Measurements from ENCODE around the gene LENG8. TPM values are rescaled to one million over a fixed set of nuclear protein-coding genes. Genes with fewer than 3 reads are reported as not detected.

The LENG8 gene
- 100 to 1,000 TPM; 506 to 622 (median 618) TPM for total RNA-seq
- total RNA-seq (2013): 112 TPM
- total RNA-seq: 89.5 to 568 (median 395) reads per million in 29 experiments

GRCh38 chr19:54448774-54449700 lies at the start of gene LENG8:
TSS of gene LENG8 (plus strand) at chr19:54449199. CDS start at chr19:54451345, 2,146 bp downstream.
- ATAC-seq (replicated peaks in 1 of 4): peak; percentile 93 to 96 (median 95)

GRCh38 chr19:54400913-54401312 lies 48.1 kb upstream of the LENG8 start:
- no peaks in the 10 kb centered on the region for H3K9me3 ChIP-seq
- 83% methylated on average over 1 of the region's 6 CpGs for WGBS (ENCODE audit: insufficient coverage)
- no peaks in the 10 kb centered on the region for H3K4me1 ChIP-seq (ENCODE audit: control insufficient read depth in 1 of 2, extremely low read depth in 1 of 2, insufficient read depth in 2 of 2, low read length in 2 of 2)
- no peak overlapping the region for H3K27ac ChIP-seq (ENCODE audit: low read length)
- H3K36me3 Mint-ChIP-seq: no peaks in the 10 kb centered on the region
- no peaks in the 10 kb centered on the region for H3K9me3 Mint-ChIP-seq
- no peaks in the 10 kb centered on the region for H3K36me3 ChIP-seq (ENCODE audit: control insufficient read depth in 2 of 2, extremely low read depth in 1 of 2, insufficient read depth in 1 of 2, low read length in 1 of 2)
- ATAC-seq (replicated peaks in 1 of 4) (no peak), DNase-seq (no peak)
- no peak overlapping the region for H3K4me3 ChIP-seq (ENCODE audit: control insufficient read depth in 1 of 2, extremely low read depth in 1 of 2, low read length in 1 of 2)
- ChIA-PET CTCF (no interaction called here), POLR2A (no interaction called here)
- no peak overlapping the region for H3K4me3 Mint-ChIP-seq
- H3K27ac Mint-ChIP-seq: no peak overlapping the region
- H3K27me3 ChIP-seq (replicated peaks in 1 of 2; ENCODE audit: control insufficient read depth in 2 of 2, extremely low read depth in 1 of 2, insufficient read depth in 2 of 2, low read length in 1 of 2): peaks cover 0 to 16% of the 10 kb centered on the region in 2 experiments
- no peaks in the 10 kb centered on the region for H3K4me1 Mint-ChIP-seq
- H3K27me3 Mint-ChIP-seq: peaks cover under 1 to 7% of the 10 kb centered on the region in 2 donors

More at GRCh38 chr19:54448774-54449700, at the start of gene LENG8:
- WGBS (ENCODE audit: insufficient coverage): under 1% methylated on average over 90 of the region's 96 CpGs
- Mint-ChIP-seq H3K36me3 (peaks cover 37% of the 10 kb centered on the region), H3K4me3 (peak within 1 kb of the TSS; percentile 98 to 100 (median 99)), H3K4me1 (peaks cover 47 to 58% (median 53%) of the 10 kb centered on the region in 3 donors), H3K27me3 (no peaks in the 10 kb centered on the region), H3K27ac (peak within 1 kb of the TSS; percentile 98 to 99), H3K9me3 (no peaks in the 10 kb centered on the region)
- Histone ChIP-seq H3K36me3 (ENCODE audit: control insufficient read depth in 2 of 2, extremely low read depth in 1 of 2, insufficient read depth in 1 of 2, low read length in 1 of 2) (peaks cover 14 to 53% of the 10 kb centered on the region in 2 donors), H3K27ac (ENCODE audit: low read length) (peak within 1 kb of the TSS; percentile 90), H3K27me3 (replicated peaks in 1 of 2; ENCODE audit: control insufficient read depth in 2 of 2, extremely low read depth in 1 of 2, insufficient read depth in 2 of 2, low read length in 1 of 2) (no peaks in the 10 kb centered on the region), H3K4me1 (ENCODE audit: control insufficient read depth in 1 of 2, extremely low read depth in 1 of 2, insufficient read depth in 2 of 2, low read length in 2 of 2) (peaks cover 17 to 56% of the 10 kb centered on the region in 2 experiments), H3K4me3 (ENCODE audit: control insufficient read depth in 1 of 2, extremely low read depth in 1 of 2, low read length in 1 of 2) (peak within 1 kb of the TSS; percentile 71 to 98), H3K9me3 (no peaks in the 10 kb centered on the region)
- CTCF ChIA-PET: interaction anchor here (0.6 to 0.8 kb wide), 5 partner anchors 15 to 1158 kb away, joined by 3 to 9 read pairs (median 3); partner anchors contain the start of gene LENG9 (in 1 of the 2)
- peak; percentile 92 to 100 (median 96) for DNase-seq
- POLR2A ChIA-PET: interaction anchor here (0.6 to 1.2 kb wide), 7 partner anchors 11 to 890 kb away, joined by 3 to 9 read pairs (median 5); partner anchors contain the start of genes CNOT3 (in 1 of the 2), KMT5C (in 1 of the 2), LENG9 (in 1 of the 2) and MYADM (in 1 of the 2)

GRCh38 chr19:54403054-54403453 lies 45.9 kb upstream of the LENG8 start:
- no peak for ATAC-seq (replicated peaks in 1 of 4)
- no peaks in the 10 kb centered on the region for H3K36me3 Mint-ChIP-seq

GRCh38 chr19:54405628-54406027 lies 43.4 kb upstream of the LENG8 start:
- no peak overlapping the region for H3K27ac ChIP-seq (ENCODE audit: low read length)
- H3K4me1 ChIP-seq (ENCODE audit: control insufficient read depth in 1 of 2, extremely low read depth in 1 of 2, insufficient read depth in 2 of 2, low read length in 2 of 2): no peaks in the 10 kb centered on the region
- H3K4me3 ChIP-seq (ENCODE audit: control insufficient read depth in 1 of 2, extremely low read depth in 1 of 2, low read length in 1 of 2): no peak overlapping the region
- Mint-ChIP-seq H3K9me3 (peaks cover 0 to 4% (median 0%) of the 10 kb centered on the region in 3 donors), H3K4me1 (peaks cover 0 to 6% (median 0%) of the 10 kb centered on the region in 3 donors), H3K27me3 (peaks cover 0 to 1% of the 10 kb centered on the region in 2 donors), H3K36me3 (no peaks in the 10 kb centered on the region), H3K4me3 (no peak overlapping the region), H3K27ac (no peak overlapping the region)
- DNase-seq (no peak), ATAC-seq (replicated peaks in 1 of 4) (no peak)
- ChIA-PET CTCF (interaction anchor here in 1 of 2 donors (0.6 kb wide), 1 partner anchor 155 kb away, joined by 7 read pairs; no protein-coding TSS in a partner anchor), POLR2A (no interaction called here)
- no peaks in the 10 kb centered on the region for H3K36me3 ChIP-seq (ENCODE audit: control insufficient read depth in 2 of 2, extremely low read depth in 1 of 2, insufficient read depth in 1 of 2, low read length in 1 of 2)
- H3K9me3 ChIP-seq: no peaks in the 10 kb centered on the region
- peaks cover 0 to 5% of the 10 kb centered on the region in 2 experiments for H3K27me3 ChIP-seq (replicated peaks in 1 of 2; ENCODE audit: control insufficient read depth in 2 of 2, extremely low read depth in 1 of 2, insufficient read depth in 2 of 2, low read length in 1 of 2)

More at GRCh38 chr19:54403054-54403453, 45.9 kb upstream of the LENG8 start:
- H3K9me3 ChIP-seq: no peaks in the 10 kb centered on the region
- no peak for DNase-seq
- 78% methylated on average over 4 of the region's 8 CpGs for WGBS (ENCODE audit: insufficient coverage)
- H3K27me3 ChIP-seq (replicated peaks in 1 of 2; ENCODE audit: control insufficient read depth in 2 of 2, extremely low read depth in 1 of 2, insufficient read depth in 2 of 2, low read length in 1 of 2): peaks cover 0 to 10% of the 10 kb centered on the region in 2 experiments
- Mint-ChIP-seq H3K27me3 (peaks cover 0 to 1% of the 10 kb centered on the region in 2 donors), H3K4me1 (peaks cover 0 to 2% (median 0%) of the 10 kb centered on the region in 3 donors), H3K27ac (no peak overlapping the region), H3K4me3 (no peak overlapping the region), H3K9me3 (peaks cover 0 to 2% (median 0%) of the 10 kb centered on the region in 3 donors)
- CTCF ChIA-PET: no interaction called here
- no peak overlapping the region for H3K27ac ChIP-seq (ENCODE audit: low read length)
- no peaks in the 10 kb centered on the region for H3K4me1 ChIP-seq (ENCODE audit: control insufficient read depth in 1 of 2, extremely low read depth in 1 of 2, insufficient read depth in 2 of 2, low read length in 2 of 2)
- no peak overlapping the region for H3K4me3 ChIP-seq (ENCODE audit: control insufficient read depth in 1 of 2, extremely low read depth in 1 of 2, low read length in 1 of 2)
- POLR2A ChIA-PET: no interaction called here
- H3K36me3 ChIP-seq (ENCODE audit: control insufficient read depth in 2 of 2, extremely low read depth in 1 of 2, insufficient read depth in 1 of 2, low read length in 1 of 2): no peaks in the 10 kb centered on the region

- ChIA-PET POLR2A (interaction anchor here in 1 of 2 donors (0.6 kb wide), 1 partner anchor 26 kb away, joined by 4 read pairs; no protein-coding TSS in a partner anchor), CTCF (no interaction called here)
- WGBS (ENCODE audit: insufficient coverage): 100% methylated on average over 1 of the region's 7 CpGs
Observed at GRCh38 chr19:54407780-54408179, 41.2 kb upstream of the LENG8 start.

GRCh38 chr19:54408456-54409026 lies 40.5 kb upstream of the LENG8 start:
- peak overlapping the region; percentile 64 to 86 for H3K27ac Mint-ChIP-seq
- ChIA-PET CTCF (no interaction called here), POLR2A (no interaction called here)
- H3K4me1 Mint-ChIP-seq: peaks cover 0 to 6% (median 0%) of the 10 kb centered on the region in 3 donors
- peaks cover 0 to 4% (median 0%) of the 10 kb centered on the region in 3 donors for H3K9me3 Mint-ChIP-seq
- peaks cover 5 to 10% of the 10 kb centered on the region in 2 donors for H3K27me3 Mint-ChIP-seq
- Histone ChIP-seq H3K27me3 (replicated peaks in 1 of 2; ENCODE audit: control insufficient read depth in 2 of 2, extremely low read depth in 1 of 2, insufficient read depth in 2 of 2, low read length in 1 of 2) (peaks cover 0 to 3% of the 10 kb centered on the region in 2 experiments), H3K4me1 (ENCODE audit: control insufficient read depth in 1 of 2, extremely low read depth in 1 of 2, insufficient read depth in 2 of 2, low read length in 2 of 2) (no peaks in the 10 kb centered on the region), H3K9me3 (no peaks in the 10 kb centered on the region), H3K36me3 (ENCODE audit: control insufficient read depth in 2 of 2, extremely low read depth in 1 of 2, insufficient read depth in 1 of 2, low read length in 1 of 2) (no peaks in the 10 kb centered on the region), H3K27ac (ENCODE audit: low read length) (peak overlapping the region; percentile 24), H3K4me3 (ENCODE audit: control insufficient read depth in 1 of 2, extremely low read depth in 1 of 2, low read length in 1 of 2) (no peak overlapping the region)
- 100% methylated on average over 1 of the region's 9 CpGs for WGBS (ENCODE audit: insufficient coverage)
- H3K4me3 Mint-ChIP-seq: peak overlapping the region in 1 of 3 donors; percentile 52
- no peak for DNase-seq
- H3K36me3 Mint-ChIP-seq: no peaks in the 10 kb centered on the region
- ATAC-seq (replicated peaks in 1 of 4): no peak

More at GRCh38 chr19:54407780-54408179, 41.2 kb upstream of the LENG8 start:
- Histone ChIP-seq H3K4me1 (ENCODE audit: control insufficient read depth in 1 of 2, extremely low read depth in 1 of 2, insufficient read depth in 2 of 2, low read length in 2 of 2) (no peaks in the 10 kb centered on the region), H3K36me3 (ENCODE audit: control insufficient read depth in 2 of 2, extremely low read depth in 1 of 2, insufficient read depth in 1 of 2, low read length in 1 of 2) (no peaks in the 10 kb centered on the region), H3K27me3 (replicated peaks in 1 of 2; ENCODE audit: control insufficient read depth in 2 of 2, extremely low read depth in 1 of 2, insufficient read depth in 2 of 2, low read length in 1 of 2) (peaks cover 0 to 8% of the 10 kb centered on the region in 2 experiments), H3K27ac (ENCODE audit: low read length) (no peak overlapping the region), H3K4me3 (ENCODE audit: control insufficient read depth in 1 of 2, extremely low read depth in 1 of 2, low read length in 1 of 2) (no peak overlapping the region), H3K9me3 (no peaks in the 10 kb centered on the region)
- no peak for ATAC-seq (replicated peaks in 1 of 4)
- Mint-ChIP-seq H3K27me3 (peaks cover 0 to 9% of the 10 kb centered on the region in 2 donors), H3K4me1 (peaks cover 0 to 6% (median 0%) of the 10 kb centered on the region in 3 donors), H3K4me3 (no peak overlapping the region), H3K9me3 (peaks cover 0 to 4% (median 0%) of the 10 kb centered on the region in 3 donors), H3K27ac (peak overlapping the region; percentile 64 to 86), H3K36me3 (no peaks in the 10 kb centered on the region)
- DNase-seq: no peak

Data from T-cell (primary cell).